HG03066 (cell line): ENCODE results near the gene MICOS13.
A peak's percentile ranks its signal among the peaks of the same experiment; 100 is the strongest.

Source experiments
- ATAC-seq: cut with Tn5 transposase; IDR thresholded peaks from one replicate; pipeline ENCODE4 v1.9.1; 2021; ENCODE audit warnings: low read depth; ENCODE audit not compliant: unreplicated experiment

The MICOS13 gene, protein sequence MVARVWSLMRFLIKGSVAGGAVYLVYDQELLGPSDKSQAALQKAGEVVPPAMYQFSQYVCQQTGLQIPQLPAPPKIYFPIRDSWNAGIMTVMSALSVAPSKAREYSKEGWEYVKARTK

GRCh38 chr19:5680437-5681368 is at the start of gene MICOS13, which contains the start of gene HSD11B1L:
Gene MICOS13, minus strand, starts transcription at chr19:5680516. Its CDS starts 30 bp downstream, at chr19:5680486.
Gene HSD11B1L, plus strand, starts transcription at chr19:5681027. Its CDS starts 3,806 bp downstream, at chr19:5684833.
- ATAC-seq: peak; percentile 90

GRCh38 chr19:5727453-5728050 is 47.2 kb upstream of the MICOS13 start:
- ATAC-seq: no peak

- ATAC-seq: peak; percentile 82
Observed at GRCh38 chr19:5719961-5720790, 39.9 kb upstream of the MICOS13 start, which contains the start of the genes CATSPERD and LONP1. Gene CATSPERD, plus strand, starts transcription at chr19:5720637. Its CDS starts 101 bp downstream, at chr19:5720738. Gene LONP1, minus strand, starts transcription at chr19:5720146. Its CDS starts 14 bp downstream, at chr19:5720132.

GRCh38 chr19:5719274-5719960 is 39.1 kb upstream of the MICOS13 start:
- ATAC-seq: no peak

GRCh38 chr19:5718579-5719273 is 38.4 kb upstream of the MICOS13 start:
- no peak for ATAC-seq

- ATAC-seq: no peak
Observed at GRCh38 chr19:5718037-5718578, 37.8 kb upstream of the MICOS13 start.

DNA sequence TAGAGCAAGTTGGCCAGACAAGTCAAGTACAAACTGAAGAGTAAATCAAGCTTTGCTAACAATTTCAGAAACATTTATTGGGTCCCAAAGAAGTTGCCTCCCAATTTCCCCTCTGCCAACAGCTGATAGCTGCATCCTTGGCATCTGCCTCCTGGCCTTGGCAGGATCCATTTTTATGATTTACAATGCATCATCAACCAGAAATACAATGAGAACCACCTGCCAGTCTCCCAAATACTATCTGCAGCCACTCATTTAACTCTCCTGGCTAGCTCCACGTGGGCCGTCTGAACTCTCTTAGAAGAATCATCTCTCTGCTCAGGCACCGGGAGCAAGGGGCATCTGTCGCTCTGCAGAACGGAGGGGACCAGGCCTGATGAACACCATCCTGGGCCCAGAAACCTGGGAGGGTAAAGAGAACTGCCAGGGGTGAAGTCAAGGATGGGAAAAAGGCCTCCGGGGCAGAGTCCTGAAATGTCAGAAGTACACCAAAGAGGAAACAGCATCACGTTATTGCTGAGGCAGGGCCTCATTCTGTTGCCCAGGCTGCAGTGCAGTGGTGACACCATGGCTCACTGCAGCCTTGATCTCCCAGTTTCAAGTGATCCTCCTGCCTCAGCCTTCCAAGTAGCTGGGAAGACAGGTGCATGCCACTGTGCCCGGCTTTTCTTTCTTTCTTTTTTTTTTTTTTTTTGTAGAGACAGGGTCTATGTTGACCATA is 37.1 kb upstream of the MICOS13 start:
- ATAC-seq: no peak

DNA sequence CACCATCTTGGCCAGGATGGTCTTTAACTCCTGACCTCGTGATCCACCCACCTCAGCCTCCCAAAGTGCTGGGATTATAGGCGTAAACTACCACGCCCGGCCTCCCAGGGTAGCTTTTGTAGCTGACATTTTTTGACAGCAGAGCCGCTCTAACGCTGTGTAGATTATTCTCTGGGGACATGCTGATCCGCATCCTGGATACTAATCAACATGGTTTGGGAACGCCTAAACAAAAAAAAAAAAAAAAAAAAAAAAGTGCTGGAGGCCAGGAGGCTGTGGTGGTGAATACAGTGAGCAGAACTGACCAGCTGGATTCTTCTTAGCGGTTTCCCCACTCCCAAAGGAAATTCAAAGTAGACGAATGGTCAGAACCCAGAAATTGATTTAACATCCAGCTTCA is 34.5 kb upstream of the MICOS13 start:
- ATAC-seq: no peak

- ATAC-seq: no peak
Observed at GRCh38 chr19:5713228-5713627, 32.9 kb upstream of the MICOS13 start.

GRCh38 chr19:5711713-5712161 is 31.4 kb upstream of the MICOS13 start:
- no peak for ATAC-seq

- ATAC-seq: no peak
Observed at GRCh38 chr19:5711025-5711424, 30.7 kb upstream of the MICOS13 start.

DNA sequence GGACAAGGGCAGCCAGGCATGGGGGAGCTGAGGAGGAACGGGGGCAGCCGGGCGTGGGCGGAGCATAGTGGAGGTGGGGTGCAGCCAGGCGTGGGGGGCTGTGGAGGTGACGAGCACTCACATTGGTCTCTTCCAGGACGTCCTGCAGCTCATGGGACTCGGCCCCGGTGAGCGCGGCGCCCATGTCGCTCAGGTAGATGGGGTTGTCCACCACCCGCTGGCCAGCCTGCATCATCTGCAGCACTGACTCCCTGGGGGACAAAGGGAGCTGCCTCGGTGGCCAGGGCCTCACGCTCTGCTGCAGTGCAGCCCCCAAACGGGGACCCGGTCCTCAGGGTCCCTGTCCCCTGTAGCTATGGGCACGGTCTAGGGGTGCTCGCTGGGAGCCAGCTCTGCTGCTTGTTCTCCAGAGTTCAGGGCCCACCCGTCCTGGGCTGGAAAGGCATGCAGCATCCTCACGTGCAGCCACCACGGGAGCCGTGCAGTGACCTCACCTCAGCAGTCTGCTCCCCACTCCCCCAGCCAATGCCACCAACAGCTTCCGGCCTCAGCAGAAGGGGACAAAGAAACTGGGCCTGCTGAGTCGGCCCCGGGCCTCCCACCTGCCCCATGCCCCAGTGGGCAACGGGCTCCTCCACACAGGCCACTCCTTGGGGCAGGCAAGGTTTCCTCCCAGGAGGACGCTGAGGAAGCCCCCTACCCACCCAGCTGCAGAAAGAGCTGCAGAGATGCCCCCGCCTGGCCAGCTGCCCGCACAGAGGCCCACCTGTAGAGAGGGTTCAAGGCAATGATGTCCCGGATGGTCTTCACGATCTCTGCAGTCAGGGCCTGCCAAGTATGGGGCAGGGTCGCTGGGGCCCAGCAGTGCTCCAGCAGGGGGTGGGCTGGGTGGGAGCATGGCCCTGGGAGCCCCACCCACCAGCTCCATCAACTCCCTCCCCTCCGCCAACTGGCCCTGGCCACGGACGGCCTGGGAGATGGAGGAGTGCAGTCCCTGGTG is 27.6 kb upstream of the MICOS13 start:
- no peak for ATAC-seq

DNA sequence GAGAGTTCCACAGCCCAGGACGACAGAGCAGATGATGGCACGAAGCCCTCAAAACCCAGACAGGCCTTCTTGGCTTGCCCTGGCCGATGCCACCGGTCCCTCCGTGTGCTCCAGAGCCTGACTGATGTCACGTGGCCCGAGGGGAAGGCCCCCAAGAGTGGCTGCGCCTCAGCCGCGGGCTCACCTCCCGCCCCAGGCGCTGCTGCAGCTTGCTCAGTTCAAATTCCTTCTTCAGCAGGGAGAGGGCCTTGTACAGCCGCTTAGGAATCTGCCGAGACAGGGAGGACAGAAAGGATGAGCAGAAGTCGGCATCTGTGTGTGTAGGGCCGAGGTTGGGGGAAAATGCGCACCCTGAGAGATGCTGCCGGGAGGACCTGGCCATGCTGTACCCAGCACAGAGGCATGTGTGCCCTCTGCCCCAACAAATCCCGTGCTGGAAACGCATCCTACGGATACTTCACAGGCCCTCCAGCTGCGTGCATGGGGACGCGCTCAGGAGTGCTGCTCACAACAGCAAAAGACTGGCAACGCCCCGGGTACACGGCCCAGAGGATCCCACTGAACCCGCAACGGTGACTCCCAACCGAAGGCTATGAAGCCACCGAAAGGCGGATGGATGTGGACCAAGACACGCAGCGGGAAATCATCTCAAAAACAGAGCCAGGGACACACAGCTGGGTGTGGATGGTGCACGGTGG is 26.7 kb upstream of the MICOS13 start:
- ATAC-seq: no peak

GRCh38 chr19:5705552-5705951 is 25.2 kb upstream of the MICOS13 start:
- ATAC-seq: no peak

DNA sequence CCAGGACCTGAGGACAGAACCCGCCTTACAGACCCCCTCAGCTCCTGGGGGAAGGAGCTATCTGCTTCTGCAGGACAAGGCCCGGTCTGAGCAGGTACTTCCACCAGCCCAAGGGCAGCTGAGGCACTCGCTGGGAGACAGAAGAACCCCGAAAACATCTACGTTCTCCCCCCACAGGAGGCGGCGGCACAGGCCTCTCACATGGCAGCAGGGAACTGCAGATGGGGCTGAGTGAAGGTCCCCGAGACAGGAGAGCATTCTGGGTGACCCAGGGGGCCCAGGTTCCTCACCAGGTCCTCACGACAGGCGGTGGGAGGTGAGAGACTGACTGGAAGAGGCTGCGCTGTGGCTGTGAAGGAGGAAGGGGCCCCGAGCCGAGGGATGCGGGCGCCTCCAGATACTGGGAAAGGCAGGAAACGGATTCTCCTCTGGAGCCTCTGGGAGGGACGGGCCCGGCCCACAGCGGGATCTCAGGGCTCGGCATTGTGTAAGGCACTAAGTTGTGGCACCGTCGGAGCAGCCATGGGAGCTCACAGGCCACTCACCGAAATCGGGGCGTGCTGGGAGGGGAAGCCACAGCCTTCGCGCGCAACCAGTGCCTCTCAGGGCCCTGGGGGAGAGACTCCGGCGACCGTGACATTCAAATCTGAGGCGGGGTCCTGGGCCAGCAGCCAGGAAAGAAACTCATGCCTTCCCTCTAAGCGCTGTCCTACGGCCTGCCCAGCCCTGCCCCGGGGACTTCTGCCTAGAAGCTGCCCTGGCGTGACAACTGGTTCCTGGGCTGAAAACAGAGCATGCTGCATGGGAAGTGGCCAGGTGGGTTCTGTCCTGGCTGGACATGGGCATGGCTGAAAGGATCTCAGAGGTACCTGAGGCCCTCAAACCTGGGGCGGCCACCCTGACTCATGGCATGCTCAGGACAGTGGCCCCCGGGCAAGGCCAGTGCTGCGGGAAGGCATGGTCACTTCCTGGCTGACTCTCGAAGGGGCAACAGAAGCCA is 23.8 kb upstream of the MICOS13 start:
- ATAC-seq: no peak
